Myocyte (in vitro differentiated cells): ENCODE data around the gene LDLRAD4. TPM values are rescaled to one million over a fixed set of nuclear protein-coding genes. Genes with fewer than 3 reads are reported as not detected.
"Not testable (repeated sequence)": the region's sequence is repeated elsewhere in the genome, so short reads cannot be mapped to it uniquely, and the experiment has no call there.

Source experiments
- DNase-seq: peaks from one replicate; pipeline ENCODE4 v3.0.0-alpha.2; 2012; ENCODE audit warnings: low read depth
- total RNA-seq: library from RNA; depleted of rRNA; stranded (reverse); fragments of >200 nt; gene quantifications from 2 replicates; pipeline ENCODE4 v1.2.3, GENCODE V29; 2014

The LDLRAD4 gene
- total RNA-seq, 1 donor from 2014 or later = 1.7 TPM

DNA sequence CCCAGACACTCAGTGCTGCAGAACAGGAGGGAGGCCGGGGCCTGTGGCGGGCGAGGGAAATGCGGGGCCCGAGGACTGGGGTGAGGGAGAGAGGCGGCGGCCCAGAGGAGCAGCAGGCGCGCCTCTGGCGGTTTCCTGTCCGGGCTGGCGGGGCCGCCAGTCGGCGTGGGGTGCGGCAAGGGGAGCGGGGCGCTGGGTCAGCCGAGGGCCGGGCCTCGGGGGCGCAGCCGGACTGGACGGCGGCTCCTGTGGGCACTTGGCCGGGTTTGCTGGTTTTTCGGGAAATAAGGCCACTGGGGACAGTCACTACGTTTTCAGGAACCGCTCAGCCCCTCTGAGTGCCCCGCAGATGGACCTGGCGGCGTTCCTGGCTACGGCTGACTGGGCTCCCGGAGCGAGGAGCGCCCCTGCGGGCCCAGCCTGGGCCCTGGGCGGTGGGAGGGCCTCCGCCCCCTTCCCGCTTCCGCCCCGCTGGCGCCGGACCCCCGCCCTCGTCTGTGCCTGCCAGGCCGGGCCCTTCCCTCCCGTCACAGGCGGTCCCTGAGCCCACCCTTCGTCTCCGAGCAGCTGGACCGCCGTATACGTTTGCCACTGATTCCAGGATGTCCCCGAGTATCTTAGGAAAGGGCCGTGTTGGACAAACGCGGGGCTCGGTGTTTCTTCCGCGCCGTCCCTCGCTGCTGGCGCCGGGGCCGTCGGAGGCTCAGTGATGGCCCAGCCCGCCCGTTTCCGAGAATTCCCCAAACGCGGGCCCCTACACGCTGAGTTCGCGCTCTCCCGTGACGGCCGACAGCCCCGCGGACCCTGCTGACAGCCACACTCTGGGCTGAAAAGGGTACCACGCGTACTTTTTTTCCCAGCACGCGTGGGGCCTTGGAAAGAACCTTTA lies 423.2 kb downstream of the LDLRAD4 start:
- DNase-seq = no peak

DNA sequence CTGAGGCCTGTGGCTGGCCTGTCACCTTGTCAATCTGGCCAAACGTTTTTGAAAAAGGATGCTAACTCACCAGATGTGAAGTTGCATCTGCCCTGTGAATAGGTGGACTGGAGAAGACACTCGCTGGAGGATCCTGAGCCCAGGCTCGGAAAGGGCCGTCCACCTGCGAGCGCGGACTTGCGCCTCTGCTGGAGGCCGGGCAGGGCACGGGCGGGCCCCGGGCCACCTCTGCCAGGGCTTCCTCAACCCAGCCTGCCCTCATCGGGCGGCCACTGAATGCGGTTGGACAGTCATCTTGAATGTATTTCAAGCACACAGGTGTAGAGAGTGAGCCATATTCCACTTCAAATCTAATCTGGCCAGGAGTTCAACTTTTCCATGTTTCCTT lies 423.9 kb downstream of the LDLRAD4 start:
- no peak for DNase-seq

DNA sequence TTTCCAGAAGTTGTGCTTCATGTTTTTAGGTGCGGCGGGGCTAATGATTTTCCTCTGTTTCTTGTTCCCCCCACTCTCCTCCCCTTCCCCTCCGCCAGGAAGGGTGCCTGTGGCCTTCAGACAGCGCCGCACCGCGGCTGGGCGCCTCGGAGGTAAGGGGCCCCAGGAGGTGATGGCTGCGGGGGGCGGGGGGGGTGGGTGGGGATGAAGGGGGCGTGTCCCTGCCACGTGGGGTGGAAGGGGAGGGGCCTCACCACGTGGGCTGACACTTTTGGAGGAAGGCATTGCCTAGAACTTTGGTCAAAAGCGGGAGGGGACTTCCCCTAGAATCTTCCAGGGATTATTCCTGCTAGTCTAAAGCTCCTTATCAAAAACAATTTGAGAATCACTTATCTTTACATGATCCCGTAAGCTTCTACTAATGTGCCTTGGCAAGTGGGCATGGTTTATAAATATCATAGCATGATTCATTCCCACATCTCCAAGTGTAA lies 424.7 kb downstream of the LDLRAD4 start:
- DNase-seq = no peak

DNA sequence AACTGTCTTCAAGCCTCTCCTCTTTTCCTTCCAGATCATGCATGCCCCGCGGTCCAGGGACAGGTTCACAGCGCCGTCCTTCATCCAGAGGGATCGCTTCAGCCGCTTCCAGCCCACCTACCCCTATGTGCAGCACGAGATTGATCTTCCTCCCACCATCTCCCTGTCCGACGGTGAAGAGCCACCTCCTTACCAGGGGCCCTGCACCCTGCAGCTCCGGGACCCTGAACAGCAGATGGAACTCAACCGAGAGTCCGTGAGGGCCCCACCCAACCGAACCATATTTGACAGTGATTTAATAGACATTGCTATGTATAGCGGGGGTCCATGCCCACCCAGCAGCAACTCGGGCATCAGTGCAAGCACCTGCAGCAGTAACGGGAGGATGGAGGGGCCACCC lies 426.5 kb downstream of the LDLRAD4 start:
- no peak for DNase-seq

DNA sequence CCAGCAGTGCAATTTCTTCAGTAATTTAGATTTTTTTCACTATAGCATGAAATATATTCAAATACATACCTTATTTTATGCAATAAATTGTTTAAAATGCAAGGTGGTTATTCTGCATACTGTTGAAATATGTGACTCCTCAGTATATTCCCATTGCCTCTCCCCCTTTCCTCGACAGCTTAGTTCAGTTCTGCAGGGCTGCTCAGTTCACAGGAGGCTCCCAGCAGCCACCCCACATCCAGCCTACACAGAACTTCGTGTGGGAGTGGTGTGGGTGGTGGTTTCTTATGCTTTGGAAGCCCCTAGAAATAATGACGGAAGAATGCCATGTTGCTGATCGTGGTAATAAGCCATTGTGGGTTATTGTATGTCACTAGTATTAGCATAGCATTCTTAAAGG lies 428.1 kb downstream of the LDLRAD4 start:
- DNase-seq = no peak

DNA sequence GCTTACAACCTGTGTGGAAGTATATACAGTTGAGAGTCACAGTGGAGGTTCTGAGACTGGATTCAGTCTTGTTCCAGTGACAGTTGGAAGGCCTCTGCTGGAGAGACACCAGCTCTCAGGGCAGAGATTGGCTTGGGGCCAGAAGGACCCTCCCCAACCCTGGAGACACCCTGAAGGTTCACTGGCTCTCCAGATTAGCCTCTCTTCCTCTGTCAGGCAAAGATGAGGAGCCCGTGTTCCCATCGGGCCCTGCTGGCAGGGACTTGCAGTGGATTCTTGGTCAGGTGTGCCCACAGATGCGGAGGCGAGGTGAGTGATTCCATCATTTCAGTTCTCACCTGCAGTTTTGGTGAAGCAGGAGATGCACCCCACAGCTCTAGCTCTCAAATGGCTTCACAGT lies 429.2 kb downstream of the LDLRAD4 start:
- DNase-seq = no peak

DNA sequence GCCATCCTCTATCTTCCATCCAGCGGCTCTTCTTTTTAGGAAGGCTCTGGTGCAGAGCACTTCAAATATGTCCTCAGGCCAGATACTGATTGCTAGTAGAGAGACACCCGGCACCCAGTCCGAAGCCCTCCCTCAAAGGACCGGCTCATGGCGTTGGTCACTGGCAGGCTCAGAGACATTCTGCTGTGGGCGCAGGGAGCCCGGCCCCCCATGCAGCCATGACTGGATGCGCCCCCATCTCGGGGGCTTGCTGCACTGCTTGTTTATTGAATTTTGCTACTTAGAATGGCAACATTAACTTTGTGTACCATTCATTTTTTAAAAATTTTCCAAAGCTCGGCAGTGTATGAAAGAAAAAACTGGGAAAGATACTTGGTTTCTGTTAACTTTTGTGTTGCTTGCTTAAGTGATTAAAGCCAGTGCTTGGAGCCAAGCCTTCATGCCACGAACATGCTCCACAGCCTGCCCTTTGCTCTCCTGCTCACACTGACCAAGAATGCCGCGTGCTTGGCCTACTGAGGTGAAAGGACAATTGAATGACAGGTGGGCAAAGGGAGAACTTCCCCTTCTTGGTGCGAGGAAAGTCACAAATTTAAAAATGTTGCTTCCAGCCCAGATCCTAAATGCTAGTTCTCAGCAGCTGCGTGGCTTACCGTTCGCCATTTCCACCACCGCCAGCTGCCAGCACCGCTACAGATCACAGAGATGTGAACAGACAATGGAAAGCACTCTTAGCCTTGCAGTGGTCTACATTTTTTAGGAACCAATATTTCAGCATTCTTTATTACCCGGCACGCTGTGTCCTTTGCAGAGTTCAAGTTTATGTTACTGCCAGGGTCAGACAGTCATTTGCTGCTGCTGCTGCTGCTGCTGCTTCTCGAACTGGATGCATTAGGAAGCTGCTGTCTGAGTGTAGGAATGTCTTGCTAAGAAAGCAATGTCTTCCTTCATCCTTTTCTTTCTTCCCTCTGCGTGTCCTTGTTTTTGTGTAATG lies 431.1 kb downstream of the LDLRAD4 start:
- no peak for DNase-seq

DNA sequence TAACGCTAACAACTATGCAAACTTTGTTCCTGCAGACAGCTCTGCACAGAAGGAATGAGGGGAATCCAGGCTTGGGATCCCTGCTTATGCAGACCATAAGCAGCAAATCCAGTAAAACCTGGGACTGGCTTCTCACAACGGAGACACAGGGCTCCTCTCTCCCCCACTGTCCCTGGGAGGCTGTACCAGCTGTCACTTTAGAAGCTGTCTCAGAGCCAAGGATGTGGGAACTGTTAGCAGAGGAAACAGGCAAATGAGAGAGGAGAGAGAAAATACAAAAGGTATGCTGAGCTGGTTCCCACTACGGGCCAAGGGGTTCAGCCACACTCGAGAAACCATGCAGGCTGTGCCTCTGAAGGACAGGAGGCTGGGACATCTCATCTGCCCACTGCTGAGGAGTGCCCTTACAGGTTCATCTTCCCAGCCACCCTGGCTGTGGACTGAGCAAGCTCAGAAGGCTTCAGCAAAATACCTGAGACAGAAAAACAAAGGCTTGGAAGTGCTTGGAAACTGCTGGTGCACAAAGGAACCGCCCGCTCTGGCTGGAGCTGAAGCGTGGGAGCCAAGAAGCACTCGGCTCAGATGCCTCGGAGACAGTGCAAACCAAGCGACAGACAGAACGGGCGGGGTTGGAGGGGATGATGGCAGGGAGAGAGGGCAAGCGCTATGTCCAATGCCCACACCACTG lies 435.3 kb downstream of the LDLRAD4 start:
- DNase-seq = peak; percentile 50

DNA sequence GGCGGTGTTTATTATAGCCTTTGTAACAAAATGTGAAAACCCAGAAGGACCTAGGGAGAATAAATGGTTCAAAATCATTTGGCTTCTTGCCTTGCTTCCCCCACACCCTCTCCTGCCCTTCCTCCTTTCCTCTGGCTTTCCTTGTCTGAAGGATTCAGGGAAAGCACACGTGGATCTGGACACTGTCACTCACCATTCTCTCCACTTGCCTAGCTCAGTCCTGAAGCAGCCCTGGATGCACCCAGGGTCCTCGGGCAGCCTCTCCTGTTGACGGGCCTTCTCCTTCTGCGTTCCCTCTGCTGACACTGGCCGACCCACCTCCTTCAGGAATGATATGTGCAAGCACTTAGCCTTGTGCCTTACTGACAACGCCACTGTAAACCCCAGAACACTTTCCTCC lies 439.4 kb downstream of the LDLRAD4 start:
- no peak for DNase-seq

DNA sequence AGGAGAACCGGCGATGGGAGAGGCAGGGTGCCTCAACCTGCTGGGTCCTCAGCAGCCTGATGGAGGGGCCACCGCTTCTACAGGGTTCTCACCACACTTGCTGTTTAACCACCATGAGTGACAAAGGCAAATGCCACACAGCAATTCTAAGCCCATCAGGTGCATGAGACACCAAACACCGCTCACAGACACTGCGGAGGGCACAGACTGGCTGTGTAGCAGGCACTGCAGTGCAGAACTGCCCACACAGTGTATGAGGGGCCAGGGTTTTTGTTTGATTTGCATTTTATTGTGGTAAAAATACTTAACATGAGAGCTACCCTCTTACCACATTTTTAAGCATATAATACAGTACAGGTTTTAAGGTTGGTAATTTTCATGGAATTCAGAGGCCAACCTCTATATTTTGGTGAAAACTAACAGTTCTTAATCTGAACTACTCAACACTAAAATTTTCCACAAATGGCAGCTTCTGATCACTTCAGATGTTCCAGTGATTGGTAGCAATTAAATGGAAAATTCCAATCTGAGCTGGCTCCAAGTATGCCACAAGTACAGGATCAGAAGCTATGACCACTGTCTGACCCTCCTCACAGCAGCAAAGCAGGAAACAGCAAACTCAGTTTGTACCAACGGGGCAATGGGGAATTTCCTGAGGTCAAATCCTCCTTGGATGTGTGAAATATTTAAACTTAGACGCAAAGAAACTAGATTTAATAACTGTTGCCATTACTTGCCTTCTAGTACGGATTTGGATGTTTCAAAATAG lies 440.1 kb downstream of the LDLRAD4 start:
- peak; percentile 62 for DNase-seq

DNA sequence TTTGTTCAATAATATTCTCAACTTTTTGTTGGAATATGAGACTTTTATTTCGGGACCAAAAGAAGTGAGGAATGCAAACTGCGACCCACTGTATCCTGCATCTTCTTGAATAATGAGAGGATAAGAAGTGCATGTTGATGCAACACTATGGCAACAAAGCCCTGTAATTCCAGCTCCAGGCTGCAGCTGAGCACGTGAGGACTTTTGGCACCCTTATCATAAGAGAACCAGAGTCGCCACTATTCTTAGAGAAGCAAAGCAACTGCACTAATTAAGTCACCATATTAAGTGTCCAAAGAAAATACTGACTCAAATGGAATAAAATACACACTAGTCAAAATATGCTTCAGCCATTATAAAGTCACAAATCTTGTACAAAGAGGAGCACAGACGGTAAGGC lies 441.9 kb downstream of the LDLRAD4 start:
- DNase-seq = peak; percentile 52

DNA sequence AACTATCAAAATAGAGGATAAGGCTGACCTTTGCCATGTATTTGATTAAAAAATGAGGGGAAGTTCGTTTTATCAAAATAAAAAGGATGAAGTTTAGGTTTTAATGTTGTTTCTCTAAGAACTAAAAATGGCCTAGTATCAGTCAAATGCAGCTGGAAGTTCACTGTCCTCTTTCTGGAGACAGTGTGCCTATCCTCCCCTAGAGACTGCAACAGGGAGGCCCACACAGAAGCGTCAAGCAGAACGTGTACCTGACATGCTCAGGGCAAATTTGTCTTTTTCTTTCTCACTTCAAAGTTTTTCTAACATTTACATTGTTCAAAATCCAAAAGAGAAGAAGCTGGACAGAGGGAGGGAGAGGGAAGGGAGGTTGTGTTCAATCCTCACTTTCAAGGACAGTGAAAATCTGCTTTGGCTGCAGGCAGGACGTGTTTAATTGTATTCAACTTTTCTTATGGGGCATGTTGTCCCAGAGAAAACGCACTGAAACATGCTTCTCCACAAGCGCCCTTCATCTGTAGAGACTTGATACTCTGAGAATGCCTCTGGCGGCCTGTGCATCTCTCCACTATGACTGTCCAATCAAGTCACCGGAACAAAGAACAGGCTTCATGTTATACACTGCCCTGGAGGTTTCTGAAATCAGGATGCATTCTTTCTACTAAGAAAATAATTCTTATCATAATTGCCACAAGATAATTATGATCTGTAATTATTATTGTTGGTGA lies 442.7 kb downstream of the LDLRAD4 start:
- no peak for DNase-seq

DNA sequence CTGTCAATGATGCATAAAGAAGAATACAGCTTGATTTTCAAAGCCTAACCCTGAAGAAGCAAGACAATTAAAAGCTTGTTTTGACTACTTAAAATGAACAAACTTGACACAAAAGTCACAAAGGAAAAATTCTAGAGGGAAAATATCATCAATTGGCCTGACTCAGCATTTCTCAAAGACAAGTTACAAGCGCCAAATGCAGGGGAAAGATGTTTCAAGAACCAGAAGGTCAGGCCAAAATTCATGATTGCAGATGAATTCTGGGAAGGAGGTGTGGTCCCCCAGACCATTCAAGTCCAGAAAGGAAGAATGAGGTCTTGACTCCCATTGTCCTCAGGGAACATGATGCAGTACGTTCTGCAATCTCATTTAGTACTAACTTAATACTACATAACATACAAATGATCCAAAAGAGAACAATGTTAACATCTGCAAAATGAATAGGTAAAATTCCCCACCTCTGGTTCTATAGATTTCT lies 443.3 kb downstream of the LDLRAD4 start:
- no peak for DNase-seq

DNA sequence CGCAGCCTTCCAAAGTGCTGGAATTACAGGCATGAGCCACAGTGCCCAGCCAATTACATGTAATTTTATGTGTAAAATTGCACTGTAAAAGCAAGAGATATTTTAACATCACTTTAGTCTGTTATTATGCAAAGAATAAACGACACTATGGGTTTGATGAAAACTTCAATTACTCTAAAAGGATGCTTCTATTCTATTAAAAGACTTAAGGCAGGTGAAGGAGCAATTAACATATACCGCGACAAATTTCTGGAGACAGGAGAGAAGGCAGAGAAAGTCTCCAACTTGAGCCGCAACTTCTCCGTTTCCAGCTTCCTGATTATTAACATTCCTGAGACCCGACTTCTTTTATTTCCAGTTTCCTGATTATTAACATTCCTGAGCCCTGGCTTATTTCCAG lies 454.1 kb downstream of the LDLRAD4 start:
- DNase-seq = no peak

DNA sequence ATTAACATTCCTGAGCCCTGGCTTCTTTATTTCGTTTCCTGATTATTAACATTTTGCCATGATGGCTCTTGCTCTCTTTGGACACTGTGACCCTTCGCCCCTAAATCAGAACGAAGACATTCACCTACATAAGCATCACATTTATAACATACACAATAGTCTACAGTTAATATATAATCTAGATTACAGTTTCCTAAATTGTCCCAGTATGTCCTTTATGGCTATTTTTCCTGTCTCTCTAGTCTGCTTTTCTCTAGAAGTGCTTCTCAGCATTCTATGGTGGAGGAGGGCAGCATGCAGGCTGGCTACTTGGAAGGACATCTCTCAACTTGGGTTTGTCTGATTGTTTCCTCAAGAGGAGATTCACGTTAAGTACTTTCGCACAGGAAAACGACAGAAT lies 457.9 kb downstream of the LDLRAD4 start:
- no peak for DNase-seq

DNA sequence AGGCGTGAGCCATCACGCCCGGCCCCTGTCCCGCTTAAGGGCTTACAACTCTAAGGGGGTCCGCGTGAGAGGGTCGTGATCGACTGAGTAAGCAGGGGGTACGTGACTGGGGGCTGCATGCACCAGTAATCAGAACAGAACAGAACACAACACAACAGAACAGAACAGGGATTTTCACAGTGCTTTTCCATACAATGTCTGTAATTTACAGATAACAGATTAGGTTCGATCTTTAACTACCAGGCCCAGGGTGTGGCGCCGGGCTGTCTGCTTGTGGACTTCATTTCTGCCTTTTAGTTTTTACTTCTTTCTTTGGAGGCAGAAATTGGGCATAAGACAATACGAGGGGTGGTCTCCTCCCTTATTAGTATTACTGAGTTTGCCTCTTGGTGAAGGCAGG lies 458.8 kb downstream of the LDLRAD4 start:
- not testable (repeated sequence) for DNase-seq

DNA sequence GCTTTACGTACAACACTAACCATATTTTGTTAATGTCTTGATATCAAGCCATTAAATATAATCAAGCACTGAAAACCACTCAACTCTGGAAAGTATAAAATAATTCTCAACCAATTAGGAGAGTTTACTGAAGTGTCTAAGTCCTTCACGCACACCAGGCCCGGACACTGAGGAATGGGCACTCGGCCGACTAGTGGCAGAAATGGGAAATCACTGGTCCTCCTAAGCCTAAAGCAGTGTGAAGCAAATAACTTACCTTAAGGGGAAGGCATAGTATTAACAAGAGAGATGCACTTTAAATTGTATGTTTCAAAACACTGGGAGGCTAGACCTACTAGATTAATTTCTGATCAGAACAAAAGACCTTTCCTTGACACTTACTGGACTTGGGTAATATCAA lies 462.1 kb downstream of the LDLRAD4 start:
- DNase-seq = no peak

DNA sequence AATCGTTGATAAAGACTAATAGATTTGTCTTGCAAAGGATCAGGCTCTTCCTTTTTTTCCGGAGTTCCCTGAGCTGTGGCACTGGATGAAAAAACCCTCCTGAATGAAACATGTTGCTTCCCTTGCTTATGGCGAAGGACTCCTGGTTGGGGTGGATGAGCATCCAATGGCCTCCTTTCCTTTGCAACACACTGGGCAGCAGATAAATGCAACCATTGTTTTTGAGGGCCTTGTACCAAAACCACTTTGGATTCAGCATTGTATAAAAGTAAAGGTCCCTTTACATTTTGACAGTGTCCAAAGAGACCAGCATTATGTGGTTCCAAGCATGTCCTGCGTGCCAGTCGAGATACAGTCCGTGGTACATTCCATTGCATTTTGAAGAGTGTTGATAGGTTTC lies 463.1 kb downstream of the LDLRAD4 start:
- no peak for DNase-seq

DNA sequence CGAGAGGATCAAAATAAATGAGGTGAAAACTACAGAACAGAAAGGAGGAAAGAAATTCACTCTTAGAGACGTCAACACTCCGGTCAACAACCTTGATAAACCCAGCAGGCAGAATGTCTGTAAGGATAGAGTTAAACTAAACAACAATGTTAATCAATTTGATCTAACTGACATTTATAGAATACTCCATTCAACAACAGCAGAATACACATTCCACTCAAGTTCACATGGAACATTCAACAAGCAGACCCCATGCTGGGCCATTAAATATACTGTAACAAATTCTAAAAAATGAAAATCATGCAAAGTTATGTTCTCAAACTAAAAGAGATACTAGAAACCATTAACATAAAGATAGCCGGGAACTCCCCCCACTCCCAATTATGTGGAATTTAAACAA lies 466.0 kb downstream of the LDLRAD4 start:
- no peak for DNase-seq
